ENCODE measurements around the gene POLE.

DNA sequence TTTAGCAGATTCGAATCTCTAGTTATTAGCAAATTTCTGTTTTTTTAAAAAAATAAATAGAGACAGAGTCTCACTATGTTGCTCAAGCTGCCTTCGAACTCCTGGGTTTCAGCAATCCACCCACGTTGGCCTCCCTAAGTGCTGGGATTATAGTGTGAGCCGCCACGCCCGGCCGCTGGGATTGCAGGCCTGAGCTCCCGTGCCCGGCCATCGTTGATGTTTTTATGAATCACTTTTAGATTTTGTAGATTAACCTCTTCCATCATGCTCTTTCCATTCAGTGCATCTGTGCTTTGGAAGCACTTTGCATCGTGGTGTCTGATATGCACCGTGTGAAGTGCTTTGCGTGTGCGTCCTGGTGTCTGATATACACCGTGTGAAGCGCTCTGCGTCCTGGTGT is 44.4 kb upstream of the POLE start:
- TF ChIP-seq, protein P1, sequence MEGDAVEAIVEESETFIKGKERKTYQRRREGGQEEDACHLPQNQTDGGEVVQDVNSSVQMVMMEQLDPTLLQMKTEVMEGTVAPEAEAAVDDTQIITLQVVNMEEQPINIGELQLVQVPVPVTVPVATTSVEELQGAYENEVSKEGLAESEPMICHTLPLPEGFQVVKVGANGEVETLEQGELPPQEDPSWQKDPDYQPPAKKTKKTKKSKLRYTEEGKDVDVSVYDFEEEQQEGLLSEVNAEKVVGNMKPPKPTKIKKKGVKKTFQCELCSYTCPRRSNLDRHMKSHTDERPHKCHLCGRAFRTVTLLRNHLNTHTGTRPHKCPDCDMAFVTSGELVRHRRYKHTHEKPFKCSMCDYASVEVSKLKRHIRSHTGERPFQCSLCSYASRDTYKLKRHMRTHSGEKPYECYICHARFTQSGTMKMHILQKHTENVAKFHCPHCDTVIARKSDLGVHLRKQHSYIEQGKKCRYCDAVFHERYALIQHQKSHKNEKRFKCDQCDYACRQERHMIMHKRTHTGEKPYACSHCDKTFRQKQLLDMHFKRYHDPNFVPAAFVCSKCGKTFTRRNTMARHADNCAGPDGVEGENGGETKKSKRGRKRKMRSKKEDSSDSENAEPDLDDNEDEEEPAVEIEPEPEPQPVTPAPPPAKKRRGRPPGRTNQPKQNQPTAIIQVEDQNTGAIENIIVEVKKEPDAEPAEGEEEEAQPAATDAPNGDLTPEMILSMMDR (conservative IDR thresholded peaks at IDR 0.05): no peak
- TF ChIP-seq EZH2 (IDR thresholded peaks at IDR 0.05; ENCODE audit: low read depth): no peak
